GM12878 (cell line): ENCODE results near the gene SEMA3D. TPM values are rescaled to one million over a fixed set of nuclear protein-coding genes. Genes with fewer than 3 reads are reported as not detected.

ENCODE experiments used
- ATAC-seq: fragments of 200-7000 bp; cut with Tn5 transposase; 3 replicates; pipeline ENCODE4 v1.9.1; 2020; ENCODE audit warnings: mild to moderate bottlenecking, moderate library complexity
- BruUV-seq: library from RNA; stranded (reverse); fragments of 400-500 nt; replicated peaks from 2 replicates; lab custom pipeline; 2021; lab: Mats Ljungman, UMichigan
- CTCF ChIA-PET: fragments of 300-600 bp; sonication (Branson Sonifier 250); formaldehyde crosslinking; extraction: SDS; loops from one replicate; lab custom pipeline; 2021; ENCODE audit warnings: inconsistent platforms; lab: Yijun Ruan, JAX
- POLR2A ChIA-PET: fragments of 350-600 bp; formaldehyde crosslinking; extraction: SDS; loops from one replicate; lab custom pipeline; 2021; ENCODE audit warnings: inconsistent platforms; lab: Charles Lee
- RAD21 ChIA-PET: fragments of 300-600 bp; sonication (Branson Sonifier 250); formaldehyde crosslinking; loops from one replicate; lab custom pipeline; 2023; ENCODE audit warnings: antibody characterized with exemption; ENCODE audit not compliant: unreplicated experiment; lab: Charles Lee
- SMC1A ChIA-PET: fragments of 300-600 bp; sonication (Branson Sonifier 250); formaldehyde crosslinking; loops from one replicate; lab custom pipeline; 2023; ENCODE audit not compliant: unreplicated experiment, uncharacterized antibody; lab: Charles Lee
- DNase-seq: peaks from one replicate; pipeline ENCODE4 v3.0.0-alpha.2; 2011; ENCODE audit warnings: low read depth, low spot score
- FAIRE-seq: peaks from 3 replicates; lab custom pipeline; 2011; peaks lifted over from hg19 to GRCh38; lab: Jason Lieb, UNC
- H2AFZ ChIP-seq: 2 replicates; pipeline ENCODE4 v1.6.0; 2011; ENCODE audit warnings: low read depth, low read length, control low read depth; ENCODE audit not compliant: control insufficient read depth
- H3K27ac ChIP-seq: 2 replicates; pipeline ENCODE4 v1.5.1; 2011; ENCODE audit warnings: control low read depth; ENCODE audit not compliant: control insufficient read depth, insufficient read depth
- H3K27me3 ChIP-seq, 2 experiments: replicated peaks in 1 of 2; 2 replicates each; pipeline versions ENCODE4 v1.6.0 to v1.6.1; 2011; ENCODE audit warnings: low read length in 1 of 2; ENCODE audit not compliant: control insufficient read depth in 2 of 2, insufficient read depth in 2 of 2
- H3K36me3 ChIP-seq, 2 experiments: 2 replicates each; pipeline ENCODE4 v1.5.1; 2011; ENCODE audit warnings: low read length in 1 of 2; ENCODE audit not compliant: control insufficient read depth in 2 of 2, insufficient read depth in 2 of 2
- H3K4me1 ChIP-seq: 2 replicates; pipeline ENCODE4 v1.6.1; 2011; ENCODE audit warnings: mild to moderate bottlenecking, low read length, moderate library complexity, mixed read lengths; ENCODE audit not compliant: control insufficient read depth, insufficient read depth
- H3K4me2 ChIP-seq: 2 replicates; pipeline ENCODE4 v1.6.0; 2011; ENCODE audit warnings: control low read depth; ENCODE audit not compliant: control insufficient read depth, insufficient read depth
- H3K4me3 ChIP-seq: fragments of 200-600 bp; sonication (generic); 2 replicates; pipeline ENCODE4 v1.5.1; 2016
- H3K79me2 ChIP-seq: 2 replicates; pipeline ENCODE4 v1.6.0; 2011; ENCODE audit warnings: low read length; ENCODE audit not compliant: control insufficient read depth, insufficient read depth
- H3K9ac ChIP-seq: 2 replicates; pipeline ENCODE4 v1.8.0; 2011; ENCODE audit warnings: low read length, control low read depth, mixed read lengths; ENCODE audit not compliant: control insufficient read depth, insufficient read depth
- H3K9me3 ChIP-seq: replicated peaks from 3 replicates; pipeline ENCODE4 v1.5.1; 2011; ENCODE audit warnings: mild to moderate bottlenecking, low read length; ENCODE audit not compliant: control insufficient read depth, insufficient read depth
- H4K20me1 ChIP-seq: 2 replicates; pipeline ENCODE4 v1.6.0; 2011; ENCODE audit not compliant: control insufficient read depth, insufficient read depth
- BMI1 ChIP-seq: fragments of 450-650 bp; IDR thresholded peaks from 2 replicates; pipeline ENCODE4 v1.6.1; 2016; ENCODE audit warnings: mild to moderate bottlenecking, moderate library complexity, borderline replicate concordance
- CBFB ChIP-seq: IDR thresholded peaks from 2 replicates; pipeline ENCODE4 v1.6.1; 2016; ENCODE audit warnings: antibody characterized with exemption, low read depth
- CBX3 ChIP-seq: fragments of 200-600 bp; sonication (generic); IDR thresholded peaks from 2 replicates; pipeline ENCODE4 v1.6.1; 2016; ENCODE audit warnings: low read depth, borderline replicate concordance
- CHD2 ChIP-seq: IDR thresholded peaks from 2 replicates; pipeline ENCODE4 v1.6.1; 2011; ENCODE audit warnings: low read depth, low read length, improper control_type of control experiment, borderline replicate concordance
- CREB1 ChIP-seq: IDR thresholded peaks from 2 replicates; pipeline ENCODE4 v1.6.1; 2012; ENCODE audit warnings: low read depth, mild to moderate bottlenecking, inconsistent platforms
- HCFC1 ChIP-seq: fragments of 150-350 bp; IDR thresholded peaks from 2 replicates; pipeline ENCODE4 v1.6.1; 2014; ENCODE audit warnings: low read length
- MYB ChIP-seq: fragments of 150-350 bp; IDR thresholded peaks from 2 replicates; pipeline ENCODE4 v1.6.1; 2014; ENCODE audit warnings: mild to moderate bottlenecking, low read depth, low read length, borderline replicate concordance
- NR2C1 ChIP-seq: fragments of 450-650 bp; IDR thresholded peaks from 2 replicates; pipeline ENCODE4 v1.6.1; 2017; ENCODE audit warnings: antibody characterized with exemption, mild to moderate bottlenecking, moderate library complexity
- NRF1 ChIP-seq: conservative IDR thresholded peaks from 2 replicates; pipeline ENCODE4 v1.6.1; 2011; ENCODE audit warnings: mild to moderate bottlenecking, low read depth, low read length, improper control_type of control experiment
- POLR2AphosphoS5 ChIP-seq: IDR thresholded peaks from 2 replicates; pipeline ENCODE4 v1.6.1; 2011; ENCODE audit warnings: mild to moderate bottlenecking, low read length, inconsistent platforms
- REST ChIP-seq: IDR thresholded peaks from 2 replicates; pipeline ENCODE4 v1.6.1; 2012; ENCODE audit warnings: mild to moderate bottlenecking, low read depth, low read length
- RFX5 ChIP-seq: IDR thresholded peaks from 2 replicates; pipeline ENCODE4 v1.6.1; 2011; ENCODE audit warnings: low read depth, low read length, improper control_type of control experiment
- SMARCA5 ChIP-seq: fragments of 450-650 bp; IDR thresholded peaks from 2 replicates; pipeline ENCODE4 v1.6.1; 2017; ENCODE audit warnings: mild to moderate bottlenecking
- SUZ12 ChIP-seq: fragments of 200-600 bp; sonication (generic); IDR thresholded peaks from one replicate; pipeline ENCODE4 v1.6.1; 2018; ENCODE audit warnings: antibody characterized with exemption, mild to moderate bottlenecking; ENCODE audit not compliant: unreplicated experiment
- WGBS: methylation state at CpG from one replicate; pipeline ENCODE4 v1.1.6; 2016; ENCODE audit warnings: low lambda C conversion rate; ENCODE audit not compliant: insufficient replicate concordance, insufficient coverage; ENCODE audit errors: missing lambda C conversion rate; 5-methylcytosine and 5-hydroxymethylcytosine counted together
- in situ Hi-C: fragments of 300-500 bp; cut with MboI; formaldehyde crosslinking; loops from 9 replicates; pipeline ENCODE4 v1.14.3; 2018; ENCODE audit warnings: mixed read lengths
- intact Hi-C: fragments of 100-400 bp; cut with micrococcal nuclease; formaldehyde crosslinking; loops from one replicate; pipeline ENCODE4 v1.14.2; 2022; ENCODE audit not compliant: unreplicated experiment
- polyA plus RNA-seq, 11 experiments: library from polyadenylated mRNA; depleted of rRNA in 4 of 11; unstranded in 6 of 11; stranded (reverse) in 5 of 11; fragments of >200 nt; fragmentation: Nextera tagmentation in 4 of 11; fragmentation: Illumina TruSeq in 1 of 11; extraction: Ambion mirVana in 4 of 11; extraction: Trizol in 1 of 11; gene quantifications; 1 replicate in 1 of 11; 2 replicates in 10 of 11; pipeline versions ENCODE4 v1.2.1 to v1.2.3, GENCODE V29; 2011 to 2016; ENCODE audit warnings: inconsistent platforms in 2 of 11, missing spikeins in 2 of 11, low read depth in 1 of 11
- total RNA-seq, 4 experiments: library from RNA; depleted of rRNA in 3 of 4; stranded (reverse); fragments of >200 nt in 3 of 4; fragmentation: Illumina TruSeq in 1 of 4; extraction: Trizol in 1 of 4; gene quantifications; 2 replicates each; pipeline versions ENCODE4 v1.2.1 to v1.2.3, GENCODE V29; 2013 to 2021
- TF ChIP-seq, protein P1 (sequence below): IDR thresholded peaks from 2 replicates; pipeline ENCODE4 v1.6.1; 2011; ENCODE audit warnings: borderline replicate concordance, low read depth, mild to moderate bottlenecking, moderate library complexity, mixed read lengths, low read length; ENCODE audit not compliant: insufficient read depth; ENCODE audit errors: extremely low read length
- TF ChIP-seq, protein P2 (sequence below): fragments of 450-650 bp; IDR thresholded peaks from 2 replicates; pipeline ENCODE4 v1.6.1; 2018; ENCODE audit warnings: borderline replicate concordance, mild to moderate bottlenecking; ENCODE audit not compliant: partially characterized antibody
- TF ChIP-seq, protein P3 (sequence below): fragments of 450-650 bp; IDR thresholded peaks from 2 replicates; pipeline ENCODE4 v1.6.1; 2017; ENCODE audit warnings: low read depth, mild to moderate bottlenecking, moderate library complexity

SEMA3D gene
- total and polyA plus RNA-seq, 10 of the 15 experiments (the other 5 are each of a cell fraction or from before 2014, with no cell fraction given), result 0.04 TPM; not detected in 9

- SMC1A ChIA-PET, result no interaction called here
- RAD21 ChIA-PET, result no interaction called here
- 3% methylated on average over 2 of the region's 2 CpGs for WGBS
- Histone ChIP-seq H3K4me1 (no peaks in the 10 kb centered on the region), H2AFZ (no peak overlapping the region), H3K4me2 (no peak overlapping the region), H3K27ac (no peak overlapping the region), H4K20me1 (no peaks in the 10 kb centered on the region), H3K9ac (no peak overlapping the region), H3K36me3 (no peaks in the 10 kb centered on the region), H3K79me2 (no peaks in the 10 kb centered on the region), H3K27me3 (no peaks in the 10 kb centered on the region), H3K9me3 (no peaks in the 10 kb centered on the region), H3K4me3 (no peak overlapping the region)
- intact Hi-C loops, result no loop called here
- no TSS peak for BruUV-seq
- no peak for FAIRE-seq
- POLR2A ChIA-PET, result no interaction called here
- CTCF ChIA-PET, result no interaction called here
- TF ChIP-seq NR2C1 (no peak), SUZ12 (no peak), POLR2AphosphoS5 (no peak), MYB (no peak), CREB1 (no peak), SMARCA5 (no peak), NRF1 (no peak), HCFC1 (no peak), BMI1 (no peak), CBFB (no peak), CHD2 (no peak), REST (no peak), CBX3 (no peak), RFX5 (no peak)
- TF ChIP-seq, protein P1, sequence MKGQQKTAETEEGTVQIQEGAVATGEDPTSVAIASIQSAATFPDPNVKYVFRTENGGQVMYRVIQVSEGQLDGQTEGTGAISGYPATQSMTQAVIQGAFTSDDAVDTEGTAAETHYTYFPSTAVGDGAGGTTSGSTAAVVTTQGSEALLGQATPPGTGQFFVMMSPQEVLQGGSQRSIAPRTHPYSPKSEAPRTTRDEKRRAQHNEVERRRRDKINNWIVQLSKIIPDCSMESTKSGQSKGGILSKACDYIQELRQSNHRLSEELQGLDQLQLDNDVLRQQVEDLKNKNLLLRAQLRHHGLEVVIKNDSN, result no peak
- TF ChIP-seq, protein P2, sequence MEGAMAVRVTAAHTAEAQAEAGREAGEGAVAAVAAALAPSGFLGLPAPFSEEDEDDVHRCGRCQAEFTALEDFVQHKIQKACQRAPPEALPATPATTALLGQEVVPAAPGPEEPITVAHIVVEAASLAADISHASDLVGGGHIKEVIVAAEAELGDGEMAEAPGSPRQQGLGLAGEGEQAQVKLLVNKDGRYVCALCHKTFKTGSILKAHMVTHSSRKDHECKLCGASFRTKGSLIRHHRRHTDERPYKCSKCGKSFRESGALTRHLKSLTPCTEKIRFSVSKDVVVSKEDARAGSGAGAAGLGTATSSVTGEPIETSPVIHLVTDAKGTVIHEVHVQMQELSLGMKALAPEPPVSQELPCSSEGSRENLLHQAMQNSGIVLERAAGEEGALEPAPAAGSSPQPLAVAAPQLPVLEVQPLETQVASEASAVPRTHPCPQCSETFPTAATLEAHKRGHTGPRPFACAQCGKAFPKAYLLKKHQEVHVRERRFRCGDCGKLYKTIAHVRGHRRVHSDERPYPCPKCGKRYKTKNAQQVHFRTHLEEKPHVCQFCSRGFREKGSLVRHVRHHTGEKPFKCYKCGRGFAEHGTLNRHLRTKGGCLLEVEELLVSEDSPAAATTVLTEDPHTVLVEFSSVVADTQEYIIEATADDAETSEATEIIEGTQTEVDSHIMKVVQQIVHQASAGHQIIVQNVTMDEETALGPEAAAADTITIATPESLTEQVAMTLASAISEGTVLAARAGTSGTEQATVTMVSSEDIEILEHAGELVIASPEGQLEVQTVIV, result no peak
- TF ChIP-seq, protein P3, sequence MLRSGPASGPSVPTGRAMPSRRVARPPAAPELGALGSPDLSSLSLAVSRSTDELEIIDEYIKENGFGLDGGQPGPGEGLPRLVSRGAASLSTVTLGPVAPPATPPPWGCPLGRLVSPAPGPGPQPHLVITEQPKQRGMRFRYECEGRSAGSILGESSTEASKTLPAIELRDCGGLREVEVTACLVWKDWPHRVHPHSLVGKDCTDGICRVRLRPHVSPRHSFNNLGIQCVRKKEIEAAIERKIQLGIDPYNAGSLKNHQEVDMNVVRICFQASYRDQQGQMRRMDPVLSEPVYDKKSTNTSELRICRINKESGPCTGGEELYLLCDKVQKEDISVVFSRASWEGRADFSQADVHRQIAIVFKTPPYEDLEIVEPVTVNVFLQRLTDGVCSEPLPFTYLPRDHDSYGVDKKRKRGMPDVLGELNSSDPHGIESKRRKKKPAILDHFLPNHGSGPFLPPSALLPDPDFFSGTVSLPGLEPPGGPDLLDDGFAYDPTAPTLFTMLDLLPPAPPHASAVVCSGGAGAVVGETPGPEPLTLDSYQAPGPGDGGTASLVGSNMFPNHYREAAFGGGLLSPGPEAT, result no peak
- DNase-seq, result no peak
- ATAC-seq, result no peak
- in situ Hi-C loops, result no loop called here
Measured at GRCh38 chr7:85205754-85206153, 18.9 kb upstream of the SEMA3D start.
